Astrocyte (in vitro differentiated cells and primary cell): ENCODE data around the gene MYO1E. TPM values are rescaled to one million over a fixed set of nuclear protein-coding genes. Genes with fewer than 3 reads are reported as not detected.

Experiments
- DNase-seq: peaks from one replicate; pipeline ENCODE4 v3.0.0-alpha.2; 2010; ENCODE audit warnings: low read depth
- FAIRE-seq: peaks from 2 replicates; lab custom pipeline; 2011; peaks lifted over from hg19 to GRCh38; lab: Jason Lieb, UNC
- H2AFZ ChIP-seq: 2 replicates; pipeline ENCODE4 v1.6.0; 2012; ENCODE audit warnings: low read depth, low read length, inconsistent platforms
- H3K27ac ChIP-seq: 2 replicates; pipeline ENCODE4 v1.5.1; 2011; ENCODE audit warnings: low read depth, low read length, inconsistent platforms
- H3K27me3 ChIP-seq: 2 replicates; pipeline ENCODE4 v1.6.0; 2011; ENCODE audit warnings: low read length, inconsistent platforms; ENCODE audit not compliant: insufficient read depth
- H3K36me3 ChIP-seq: 2 replicates; pipeline ENCODE4 v1.5.1; 2011; ENCODE audit warnings: low read length, inconsistent platforms; ENCODE audit not compliant: insufficient read depth
- H3K4me1 ChIP-seq: 2 replicates; pipeline ENCODE4 v1.5.1; 2011; ENCODE audit warnings: low read length, inconsistent platforms; ENCODE audit not compliant: insufficient read depth
- H3K4me2 ChIP-seq: 2 replicates; pipeline ENCODE4 v1.6.0; 2012; ENCODE audit warnings: low read length, inconsistent platforms
- H3K4me3 ChIP-seq: 2 replicates; pipeline ENCODE4 v1.5.1; 2011; ENCODE audit warnings: low read depth, mild to moderate bottlenecking, low read length, inconsistent platforms; ENCODE audit not compliant: insufficient read depth
- H3K79me2 ChIP-seq: 2 replicates; pipeline ENCODE4 v1.6.0; 2012; ENCODE audit warnings: mild to moderate bottlenecking, low read length, inconsistent platforms; ENCODE audit not compliant: insufficient read depth
- H3K9ac ChIP-seq: 2 replicates; pipeline ENCODE4 v1.6.0; 2012; ENCODE audit warnings: mild to moderate bottlenecking, low read length, inconsistent platforms
- H3K9me3 ChIP-seq: 2 replicates; pipeline ENCODE4 v1.5.1; 2012; ENCODE audit warnings: low read depth, mild to moderate bottlenecking, low read length, inconsistent platforms; ENCODE audit not compliant: insufficient read depth
- H4K20me1 ChIP-seq: 2 replicates; pipeline ENCODE4 v1.6.0; 2012; ENCODE audit warnings: low read length, inconsistent platforms; ENCODE audit not compliant: insufficient read depth
- H3K27ac Mint-ChIP-seq: one replicate; pipeline ENCODE4 v1.8.0; 2021; ENCODE audit warnings: mild to moderate bottlenecking, mixed read lengths; ENCODE audit not compliant: unreplicated experiment
- H3K27me3 Mint-ChIP-seq: one replicate; pipeline ENCODE4 v1.8.0; 2021; ENCODE audit warnings: low read depth, mixed read lengths; ENCODE audit not compliant: unreplicated experiment
- H3K36me3 Mint-ChIP-seq: one replicate; pipeline ENCODE4 v1.8.0; 2021; ENCODE audit warnings: low read depth, mixed read lengths; ENCODE audit not compliant: unreplicated experiment
- H3K4me1 Mint-ChIP-seq: one replicate; pipeline ENCODE4 v1.8.0; 2021; ENCODE audit warnings: low read depth, mixed read lengths; ENCODE audit not compliant: unreplicated experiment
- H3K4me3 Mint-ChIP-seq: one replicate; pipeline ENCODE4 v1.8.0; 2021; ENCODE audit warnings: mild to moderate bottlenecking, moderate library complexity, mixed read lengths; ENCODE audit not compliant: unreplicated experiment
- H3K9me3 Mint-ChIP-seq: one replicate; pipeline ENCODE4 v1.8.0; 2021; ENCODE audit warnings: mild to moderate bottlenecking, mixed read lengths; ENCODE audit not compliant: unreplicated experiment
- CTCF ChIP-seq: IDR thresholded peaks from 2 replicates; pipeline ENCODE4 v1.5.1; 2011; ENCODE audit warnings: low read depth, mild to moderate bottlenecking, inconsistent platforms, low read length, moderate library complexity; ENCODE audit not compliant: insufficient read depth
- EZH2 ChIP-seq: IDR thresholded peaks from 2 replicates; pipeline ENCODE4 v1.6.1; 2012; ENCODE audit warnings: mild to moderate bottlenecking, low read length, inconsistent platforms; ENCODE audit not compliant: insufficient read depth
- total RNA-seq: library from RNA; stranded (reverse); gene quantifications from 2 replicates; pipeline ENCODE4 v1.2.1, GENCODE V29; 2021

MYO1E gene
- total RNA-seq, 1 donor from 2014 or later = 227 TPM

- Mint-ChIP-seq H3K4me3 (no peak overlapping the region), H3K27me3 (no peaks in the 10 kb centered on the region), H3K36me3 (peaks cover 4% of the 10 kb centered on the region), H3K4me1 (peaks cover 33% of the 10 kb centered on the region), H3K27ac (no peak overlapping the region), H3K9me3 (no peaks in the 10 kb centered on the region)
- DNase-seq = no peak
- H3K9ac ChIP-seq = no peak overlapping the region
- H3K27ac ChIP-seq = no peak overlapping the region
- H4K20me1 ChIP-seq = peaks cover 89% of the 10 kb centered on the region
- H3K36me3 ChIP-seq = no peaks in the 10 kb centered on the region
- peaks cover 99% of the 10 kb centered on the region for H3K79me2 ChIP-seq
- H2AFZ ChIP-seq = no peak overlapping the region
- H3K4me2 ChIP-seq = peak overlapping the region; percentile 34
- peaks cover 22% of the 10 kb centered on the region for H3K4me1 ChIP-seq
- no peaks in the 10 kb centered on the region for H3K9me3 ChIP-seq
- no peak overlapping the region for H3K4me3 ChIP-seq
- no peak for FAIRE-seq
- no peaks in the 10 kb centered on the region for H3K27me3 ChIP-seq
- TF ChIP-seq EZH2 (no peak), CTCF (no peak)
These were observed 5.6 kb downstream of the MYO1E start for GRCh38 chr15:59367022-59367451.

GRCh38 chr15:59366333-59367021 is 6.2 kb downstream of the MYO1E start:
- Mint-ChIP-seq H3K9me3 (no peaks in the 10 kb centered on the region), H3K36me3 (peaks cover 4% of the 10 kb centered on the region), H3K4me3 (peak overlapping the region; percentile 54), H3K4me1 (peaks cover 34% of the 10 kb centered on the region), H3K27ac (no peak overlapping the region), H3K27me3 (no peaks in the 10 kb centered on the region)
- H3K27ac ChIP-seq = peak overlapping the region; percentile 10
- FAIRE-seq (no peak), DNase-seq (no peak)
- peaks cover 22% of the 10 kb centered on the region for H3K4me1 ChIP-seq
- H3K9ac ChIP-seq = no peak overlapping the region
- TF ChIP-seq EZH2 = no peak
- H2AFZ ChIP-seq = no peak overlapping the region
- H3K36me3 ChIP-seq = no peaks in the 10 kb centered on the region
- H4K20me1 ChIP-seq = peaks cover 88% of the 10 kb centered on the region
- H3K4me3 ChIP-seq = no peak overlapping the region
- H3K27me3 ChIP-seq = no peaks in the 10 kb centered on the region
- H3K4me2 ChIP-seq = peak overlapping the region; percentile 34
- no peaks in the 10 kb centered on the region for H3K9me3 ChIP-seq
- peaks cover 98% of the 10 kb centered on the region for H3K79me2 ChIP-seq

GRCh38 chr15:59364248-59364647 is 8.4 kb downstream of the MYO1E start:
- Histone ChIP-seq H3K36me3 (no peaks in the 10 kb centered on the region), H3K27me3 (no peaks in the 10 kb centered on the region), H3K4me2 (peak overlapping the region; percentile 54), H3K27ac (no peak overlapping the region), H3K4me1 (peaks cover 15% of the 10 kb centered on the region), H3K79me2 (peaks cover 98% of the 10 kb centered on the region), H4K20me1 (peaks cover 88% of the 10 kb centered on the region), H3K4me3 (no peak overlapping the region), H3K9ac (no peak overlapping the region), H3K9me3 (no peaks in the 10 kb centered on the region), H2AFZ (no peak overlapping the region)
- no peak for FAIRE-seq
- Mint-ChIP-seq H3K4me3 (no peak overlapping the region), H3K27ac (no peak overlapping the region), H3K9me3 (no peaks in the 10 kb centered on the region), H3K36me3 (peaks cover 4% of the 10 kb centered on the region), H3K27me3 (no peaks in the 10 kb centered on the region), H3K4me1 (peaks cover 34% of the 10 kb centered on the region)
- DNase-seq = peak; percentile 46
- no peak for TF ChIP-seq EZH2
- no peak for TF ChIP-seq CTCF
